HG03378 (cell line): Measurements from ENCODE around the gene HTR1D.
"Not testable (repeated sequence)": the region's sequence is repeated elsewhere in the genome, so short reads cannot be mapped to it uniquely, and the experiment has no call there.

ENCODE experiments used
- ATAC-seq: cut with Tn5 transposase; IDR thresholded peaks from one replicate; pipeline ENCODE4 v1.9.1; 2021; ENCODE audit warnings: mild to moderate bottlenecking, moderate library complexity; ENCODE audit not compliant: unreplicated experiment

The HTR1D gene

GRCh38 chr1:23221107-23221506, 3.8 kb upstream of the HTR1D start:
- no peak for ATAC-seq

- no peak for ATAC-seq
Measured at GRCh38 chr1:23216771-23217420, 406 bp downstream of the HTR1D start.

- no peak for ATAC-seq
Measured at GRCh38 chr1:23215751-23216449, 1.4 kb downstream of the HTR1D start.

GRCh38 chr1:23215291-23215690, 2.0 kb downstream of the HTR1D start:
- ATAC-seq, result no peak

- ATAC-seq, result no peak
Measured at GRCh38 chr1:23214640-23215039, 2.7 kb downstream of the HTR1D start.

GRCh38 chr1:23211955-23212354, 5.3 kb downstream of the HTR1D start:
- no peak for ATAC-seq

GRCh38 chr1:23210963-23211362, 6.3 kb downstream of the HTR1D start:
- ATAC-seq, result no peak

GRCh38 chr1:23210351-23210785, 6.9 kb downstream of the HTR1D start:
- no peak for ATAC-seq

GRCh38 chr1:23209770-23210169, 7.5 kb downstream of the HTR1D start:
- ATAC-seq, result no peak

GRCh38 chr1:23208527-23208926, 8.8 kb downstream of the HTR1D start:
- ATAC-seq, result no peak

- not testable (repeated sequence) for ATAC-seq
Measured at GRCh38 chr1:23207733-23208132, 9.6 kb downstream of the HTR1D start.

- no peak for ATAC-seq
Measured at GRCh38 chr1:23202263-23202749, 15.0 kb downstream of the HTR1D start.

- ATAC-seq, result no peak
Measured at GRCh38 chr1:23200883-23201282, 16.4 kb downstream of the HTR1D start.

GRCh38 chr1:23198373-23198772, 18.9 kb downstream of the HTR1D start:
- ATAC-seq, result no peak

- ATAC-seq, result no peak
Measured at GRCh38 chr1:23196627-23197328, 20.5 kb downstream of the HTR1D start.

GRCh38 chr1:23194119-23194984, 22.9 kb downstream of the HTR1D start:
- no peak for ATAC-seq

- ATAC-seq, result no peak
Measured at GRCh38 chr1:23193391-23194118, 23.7 kb downstream of the HTR1D start.

GRCh38 chr1:23191199-23191598, 26.1 kb downstream of the HTR1D start:
- no peak for ATAC-seq

- not testable (repeated sequence) for ATAC-seq
Measured at GRCh38 chr1:23188936-23189452, 28.3 kb downstream of the HTR1D start.

GRCh38 chr1:23188434-23188884, 28.8 kb downstream of the HTR1D start:
- no peak for ATAC-seq
